Measurements from ENCODE around the gene PYY.

The PYY gene

GRCh38 chr17:43917016-43917347 is 36.8 kb downstream of the PYY start:
- FAIRE-seq (no peak), DNase-seq (ENCODE audit: low spot score) (no peak)

GRCh38 chr17:43916385-43916784 is 37.4 kb downstream of the PYY start:
- no peak for FAIRE-seq
- DNase-seq (ENCODE audit: low spot score), result no peak

DNA sequence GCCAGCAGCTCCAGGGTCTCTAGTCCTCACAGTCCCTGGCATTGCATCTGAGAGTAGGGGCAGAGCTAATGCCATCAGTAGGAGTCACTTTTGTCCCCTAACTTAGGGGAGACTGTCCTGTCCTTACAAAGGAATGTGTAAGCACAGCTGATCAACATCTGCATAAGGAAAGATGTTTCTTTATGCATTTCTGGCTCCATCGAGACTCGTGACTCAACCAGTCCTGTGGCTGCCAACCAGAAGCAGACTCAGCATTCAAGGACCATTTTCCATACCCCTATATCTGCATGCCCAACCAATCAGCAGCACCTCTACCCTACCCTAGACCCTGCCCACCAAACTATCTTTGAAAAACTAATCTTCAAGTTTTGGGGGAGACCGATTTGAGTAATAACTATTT is 38.2 kb downstream of the PYY start:
- no peak for FAIRE-seq
- no peak for DNase-seq (ENCODE audit: low spot score)

DNA sequence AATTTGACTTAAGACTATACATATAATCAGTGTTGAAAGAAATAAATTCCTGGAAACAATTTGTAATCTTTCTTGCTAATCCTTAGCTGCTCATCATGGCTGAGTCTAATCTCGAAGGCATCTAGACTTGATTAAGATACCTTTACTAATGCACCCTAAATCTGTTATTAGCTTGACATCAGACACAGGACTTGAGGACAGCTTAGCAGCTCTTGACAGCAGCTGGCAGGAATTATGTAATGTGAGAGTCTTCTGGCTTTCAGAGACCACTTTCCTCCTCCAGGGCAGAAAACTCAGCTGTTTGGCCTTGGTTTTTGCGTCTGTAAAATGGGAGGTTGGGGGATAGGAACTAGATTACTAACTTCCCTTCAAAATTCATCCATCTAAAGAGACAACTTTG is 39.3 kb downstream of the PYY start:
- no peak for DNase-seq (ENCODE audit: low spot score)
- FAIRE-seq, result no peak

- FAIRE-seq, result no peak
- DNase-seq (ENCODE audit: low spot score), result no peak
Observed at GRCh38 chr17:43913584-43913983, 40.2 kb downstream of the PYY start.

GRCh38 chr17:43912635-43913304 is 41.0 kb downstream of the PYY start:
- FAIRE-seq, result no peak
- DNase-seq (ENCODE audit: low spot score), result no peak

GRCh38 chr17:43911904-43912303 is 41.8 kb downstream of the PYY start:
- DNase-seq (ENCODE audit: low spot score) (no peak), FAIRE-seq (no peak)

DNA sequence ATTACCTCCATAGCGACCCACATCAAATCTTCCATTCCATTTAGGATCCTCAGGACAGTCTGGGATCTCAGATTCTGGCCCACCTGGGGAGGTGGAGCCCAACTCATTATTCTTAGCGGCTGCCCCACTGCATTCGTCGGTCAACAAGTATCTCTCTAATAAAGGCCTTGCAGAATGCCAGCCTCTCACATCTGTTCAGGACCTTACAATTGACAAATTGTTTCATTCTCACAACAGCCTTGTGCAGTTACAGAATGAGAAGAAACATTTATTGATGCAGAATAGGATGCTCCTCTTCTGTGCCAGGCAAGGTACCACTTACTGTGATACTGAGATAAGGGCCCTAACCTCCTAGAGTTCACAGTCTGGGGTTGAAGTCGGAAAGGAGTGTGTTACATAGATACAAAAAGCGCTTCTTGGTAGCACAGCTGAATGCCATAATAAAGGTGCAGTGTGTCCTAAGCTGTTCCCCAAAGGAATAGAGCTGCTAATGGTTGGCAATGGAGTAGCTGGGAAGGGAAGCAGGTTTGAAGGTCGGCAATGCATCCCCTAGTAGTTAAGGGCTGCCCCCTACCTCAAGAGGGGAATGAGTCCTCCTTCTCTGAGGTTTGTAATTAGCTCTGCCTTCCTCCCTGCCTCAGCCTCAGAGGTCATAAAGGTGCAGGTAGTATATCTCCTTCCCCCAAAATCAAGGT is 44.1 kb downstream of the PYY start:
- no peak for DNase-seq (ENCODE audit: low spot score)
- no peak for FAIRE-seq

DNA sequence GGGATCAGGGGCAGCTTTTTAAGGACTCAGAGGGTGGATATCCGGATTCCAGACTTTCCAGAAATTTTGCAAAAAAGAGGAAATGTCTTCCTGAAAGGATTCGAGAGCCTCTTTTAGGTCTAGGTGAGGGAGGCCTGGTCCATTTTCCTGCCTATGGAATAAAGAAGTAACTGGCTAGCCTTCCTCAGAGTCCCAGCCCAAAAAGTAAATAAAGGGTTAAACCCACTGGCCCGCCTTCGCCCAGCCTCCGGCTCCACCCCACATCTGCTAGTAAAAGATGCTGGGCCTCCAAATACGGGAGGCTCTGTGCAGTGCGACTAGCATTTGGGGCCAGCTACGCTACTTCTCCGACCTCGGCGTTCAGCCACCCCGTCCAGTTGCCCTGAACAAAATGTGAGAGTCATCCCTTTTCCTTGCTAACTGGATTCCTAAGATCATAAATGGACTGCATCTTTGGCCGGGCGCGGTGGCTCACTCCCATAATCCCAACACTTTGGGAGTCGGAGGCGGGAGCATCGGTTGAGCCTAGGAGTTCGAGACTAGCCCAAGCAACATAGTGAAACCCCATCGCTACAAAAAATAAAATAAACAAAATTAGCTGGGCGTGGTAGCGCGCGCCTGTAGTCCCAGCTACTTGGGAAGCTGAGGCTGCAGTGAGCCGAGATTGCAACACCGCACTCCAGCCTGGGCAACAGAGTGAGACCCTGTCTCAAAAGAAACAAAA is 45.6 kb downstream of the PYY start:
- FAIRE-seq (no peak), DNase-seq (ENCODE audit: low spot score) (no peak)

DNA sequence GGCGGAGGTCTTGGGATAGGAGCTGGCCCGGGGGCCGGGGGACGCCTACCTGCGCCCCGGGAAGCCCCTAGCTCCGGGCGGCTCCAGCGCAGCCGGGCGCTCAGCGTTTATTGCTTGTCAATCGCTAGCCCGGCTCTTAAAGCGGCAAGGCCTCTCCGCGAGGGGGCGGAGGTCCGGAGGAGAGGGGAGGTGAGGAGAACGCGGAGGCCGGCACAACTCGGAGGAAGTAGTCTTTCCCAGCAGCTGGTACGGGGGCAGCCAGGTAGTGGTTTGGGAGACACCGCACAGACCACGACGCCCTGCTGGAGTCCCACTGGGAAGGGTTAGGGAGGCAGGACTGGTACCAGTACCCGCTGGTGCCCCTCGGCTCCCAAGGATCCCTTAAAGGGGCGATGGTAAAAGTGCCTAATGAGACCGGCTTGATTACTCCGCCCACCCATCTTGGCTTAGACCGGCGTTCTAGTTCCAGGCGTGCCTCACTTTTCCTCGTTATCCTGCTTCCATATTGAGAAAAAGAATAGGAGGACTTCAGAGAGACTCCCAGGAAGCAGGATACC is 46.2 kb downstream of the PYY start, which contains the start of gene MPP2:
Gene MPP2 (minus strand): TSS at position 112 of the 557 bp plus-strand sequence. CDS start 3,076 bp downstream, outside the sequence.
- FAIRE-seq, result no peak
- DNase-seq (ENCODE audit: low spot score), result no peak

DNA sequence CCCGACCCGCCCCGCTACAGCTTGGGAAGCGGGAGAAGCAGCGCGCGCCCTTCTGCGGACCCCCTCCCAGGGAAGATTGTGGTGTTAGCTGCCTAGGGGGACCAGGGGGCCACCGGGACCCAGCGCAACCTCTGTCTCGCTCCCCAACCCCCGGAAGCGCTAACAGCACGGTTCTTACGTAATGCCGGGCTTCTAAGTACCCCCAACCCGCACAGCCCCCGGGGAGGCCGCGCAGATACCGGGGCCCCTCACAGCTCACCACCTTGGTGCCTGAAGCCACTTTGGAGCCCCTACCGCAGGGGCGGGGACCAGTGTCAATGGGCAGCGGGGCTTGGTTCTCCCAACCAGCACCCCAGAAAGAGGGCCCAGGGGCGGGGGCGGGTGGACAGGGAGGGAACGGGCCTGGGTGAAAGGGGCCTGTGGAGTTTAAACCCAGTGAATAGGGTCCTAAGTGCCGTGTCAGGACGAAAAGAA is 46.8 kb downstream of the PYY start:
- FAIRE-seq (no peak), DNase-seq (ENCODE audit: low spot score) (no peak)

DNA sequence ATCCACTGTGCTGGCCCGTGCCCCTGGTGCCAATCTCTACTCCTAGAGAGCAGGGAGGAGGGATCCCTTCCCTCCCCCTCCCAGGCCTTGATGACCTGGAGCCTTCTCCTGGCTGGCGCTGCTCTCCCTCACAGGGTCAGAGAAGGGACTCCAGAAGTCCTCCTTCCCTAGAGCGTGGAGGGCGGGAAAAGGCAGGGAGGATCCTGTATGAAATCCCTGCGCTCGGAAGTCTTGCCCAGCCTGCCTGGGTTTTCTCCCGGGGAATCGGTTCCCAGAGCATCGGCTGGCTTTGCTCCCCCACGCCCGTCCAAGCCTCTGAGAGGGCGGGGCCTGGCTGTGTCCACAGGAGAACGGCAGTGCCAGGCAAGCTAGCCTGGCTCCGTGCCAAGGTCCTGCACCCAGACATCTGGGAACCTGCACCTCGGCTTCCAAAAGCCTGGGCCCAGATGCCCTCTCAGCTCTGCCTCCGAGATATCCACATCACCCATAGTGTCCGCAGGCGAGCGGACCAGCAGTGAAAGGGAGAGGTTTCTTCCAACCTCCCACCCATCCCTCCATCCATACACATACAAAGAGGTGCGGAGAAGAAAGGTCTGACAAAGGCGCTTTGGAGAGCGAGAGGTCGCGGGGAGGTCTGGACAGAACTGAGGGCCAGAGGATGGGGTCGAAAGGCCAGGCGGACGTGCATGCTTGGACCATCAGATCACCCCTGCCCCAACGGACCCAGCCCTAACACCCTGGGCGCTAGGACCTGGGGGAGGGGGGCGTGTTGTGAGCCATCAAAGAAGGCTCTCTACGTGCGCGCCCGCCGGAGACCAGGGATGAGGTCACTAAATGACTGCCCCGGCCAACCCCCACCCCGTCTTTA is 47.5 kb downstream of the PYY start:
- DNase-seq (ENCODE audit: low spot score) (no peak), FAIRE-seq (no peak)

- DNase-seq (ENCODE audit: low spot score) (no peak), FAIRE-seq (no peak)
Observed at GRCh38 chr17:43905400-43905984, 48.2 kb downstream of the PYY start.
